Mammary microvascular endothelial cell (primary cell): ENCODE results near the gene MPRIP. TPM values are rescaled to one million over a fixed set of nuclear protein-coding genes. Genes with fewer than 3 reads are reported as not detected.

Source experiments
- total RNA-seq: library from RNA; depleted of rRNA; stranded (reverse); fragments of >200 nt; gene quantifications from 2 replicates; pipeline ENCODE4 v1.2.3, GENCODE V29; 2015

Gene MPRIP
- total RNA-seq, result 190 and 219 TPM in 2 replicates

GRCh38 chr17:17042384-17042736, at the start of gene MPRIP:
Gene MPRIP, plus strand, starts transcription at chr17:17042457. Its CDS starts 392 bp downstream, at chr17:17042849.

GRCh38 chr17:17206124-17206912, 164.1 kb downstream of the MPRIP start, which contains the start of gene PLD6:
Gene PLD6, minus strand, starts transcription at chr17:17206333. Its CDS starts 47 bp downstream, at chr17:17206286.

GRCh38 chr17:17237026-17237799, 195.0 kb downstream of the MPRIP start, which contains the start of gene FLCN:
Gene FLCN, minus strand, starts transcription at chr17:17237168. Its CDS starts 9,031 bp downstream, at chr17:17228137.

Other genes with a start within 250 kb of the MPRIP start
- gene TNFRSF13B, start 70.3 kb upstream of the MPRIP start, total RNA-seq, result not detected in 2 replicates
- gene PLD6, start 163.9 kb downstream of the MPRIP start, total RNA-seq, result 2.5 and 5.2 TPM in 2 replicates
- 40.2 and 40.8 TPM in 2 replicates for gene FLCN, start 194.7 kb downstream of the MPRIP start, total RNA-seq
- gene COPS3, start 238.8 kb downstream of the MPRIP start, total RNA-seq, result 109 and 115 TPM in 2 replicates